Colonic mucosa (tissue), 4 donors: ENCODE results near the gene CLIC1. TPM values are rescaled to one million over a fixed set of nuclear protein-coding genes. Genes with fewer than 3 reads are reported as not detected.

Experiments
- DNase-seq: peaks from one replicate; pipeline ENCODE4 v3.0.0-alpha.2; 2020
- H3K27ac ChIP-seq: fragments of 200-600 bp; one replicate; pipeline ENCODE4 v1.8.0; 2021
- H3K27me3 ChIP-seq: fragments of 200-600 bp; one replicate; pipeline ENCODE4 v1.8.0; 2021
- H3K36me3 ChIP-seq: fragments of 200-600 bp; one replicate; pipeline ENCODE4 v1.8.0; 2021
- H3K4me1 ChIP-seq: fragments of 200-600 bp; one replicate; pipeline ENCODE4 v1.8.0; 2021; ENCODE audit warnings: mild to moderate bottlenecking
- H3K4me3 ChIP-seq: fragments of 200-600 bp; one replicate; pipeline ENCODE4 v1.8.0; 2021
- H3K9ac ChIP-seq, 2 donors: one replicate each; pipeline ENCODE4 v1.7.0; 2013; ENCODE audit warnings: control low read depth in 2 of 2, low read depth in 2 of 2, low read length in 2 of 2
- H3K9me3 ChIP-seq: fragments of 200-600 bp; one replicate; pipeline ENCODE4 v1.8.0; 2021
- intact Hi-C: fragments of 100-400 bp; cut with DNase I; formaldehyde crosslinking; loops from one replicate; pipeline ENCODE4 v1.14.1; 2022
- total RNA-seq, 2 donors: library from RNA; stranded (reverse); fragmentation: NEBNext Ultra II Directional in 1 of 2; extraction: Animal tissue kit (Norgen Biotek cat#: 25700) in 1 of 2; gene quantifications; one replicate each; pipeline ENCODE4 v1.2.1, GENCODE V29; 2021
- TF ChIP-seq, protein P1 (sequence below): fragments of 200-600 bp; IDR thresholded peaks from one replicate; pipeline ENCODE4 v1.8.0; 2022; ENCODE audit warnings: antibody characterized with exemption, mild to moderate bottlenecking
- donor health status: healthy.
- donor health status: DM: no; HTN: no; CAD: no.
- donor health status: DM: no; HTN: no; CAD: no.

Gene CLIC1
- total RNA-seq, 2 donors from 2014 or later = 622 to 646 TPM

DNA sequence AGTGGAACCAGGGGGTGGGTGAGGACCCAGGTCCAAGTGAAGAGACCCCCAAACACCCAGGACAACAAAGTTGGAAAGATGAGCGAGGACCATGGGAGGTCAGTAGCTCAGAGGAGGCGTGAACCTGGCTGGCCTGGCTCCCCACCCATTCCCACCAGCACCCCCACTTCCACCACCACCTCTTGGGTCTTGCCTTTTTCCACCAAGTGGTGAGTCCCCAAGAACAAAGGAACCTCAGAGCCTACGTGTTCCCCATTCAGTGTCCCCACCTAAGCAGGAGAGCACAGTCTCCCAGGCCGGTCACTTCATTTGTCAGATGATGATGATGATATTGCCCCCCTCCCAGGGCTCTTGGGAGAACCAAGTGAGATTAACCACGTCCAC lies 41.3 kb upstream of the CLIC1 start:
- H3K27ac ChIP-seq = peak overlapping the region; percentile 61
- H3K9ac ChIP-seq = peak overlapping the region in 1 of 2 donors; percentile 84
- no peaks in the 10 kb centered on the region for H3K27me3 ChIP-seq
- no peaks in the 10 kb centered on the region for H3K9me3 ChIP-seq
- intact Hi-C loops = no loop called here
- TF ChIP-seq, protein P1, sequence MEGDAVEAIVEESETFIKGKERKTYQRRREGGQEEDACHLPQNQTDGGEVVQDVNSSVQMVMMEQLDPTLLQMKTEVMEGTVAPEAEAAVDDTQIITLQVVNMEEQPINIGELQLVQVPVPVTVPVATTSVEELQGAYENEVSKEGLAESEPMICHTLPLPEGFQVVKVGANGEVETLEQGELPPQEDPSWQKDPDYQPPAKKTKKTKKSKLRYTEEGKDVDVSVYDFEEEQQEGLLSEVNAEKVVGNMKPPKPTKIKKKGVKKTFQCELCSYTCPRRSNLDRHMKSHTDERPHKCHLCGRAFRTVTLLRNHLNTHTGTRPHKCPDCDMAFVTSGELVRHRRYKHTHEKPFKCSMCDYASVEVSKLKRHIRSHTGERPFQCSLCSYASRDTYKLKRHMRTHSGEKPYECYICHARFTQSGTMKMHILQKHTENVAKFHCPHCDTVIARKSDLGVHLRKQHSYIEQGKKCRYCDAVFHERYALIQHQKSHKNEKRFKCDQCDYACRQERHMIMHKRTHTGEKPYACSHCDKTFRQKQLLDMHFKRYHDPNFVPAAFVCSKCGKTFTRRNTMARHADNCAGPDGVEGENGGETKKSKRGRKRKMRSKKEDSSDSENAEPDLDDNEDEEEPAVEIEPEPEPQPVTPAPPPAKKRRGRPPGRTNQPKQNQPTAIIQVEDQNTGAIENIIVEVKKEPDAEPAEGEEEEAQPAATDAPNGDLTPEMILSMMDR = no peak
- H3K4me1 ChIP-seq = peaks cover 4% of the 10 kb centered on the region
- no peak overlapping the region for H3K4me3 ChIP-seq
- no peaks in the 10 kb centered on the region for H3K36me3 ChIP-seq
- DNase-seq = no peak

DNA sequence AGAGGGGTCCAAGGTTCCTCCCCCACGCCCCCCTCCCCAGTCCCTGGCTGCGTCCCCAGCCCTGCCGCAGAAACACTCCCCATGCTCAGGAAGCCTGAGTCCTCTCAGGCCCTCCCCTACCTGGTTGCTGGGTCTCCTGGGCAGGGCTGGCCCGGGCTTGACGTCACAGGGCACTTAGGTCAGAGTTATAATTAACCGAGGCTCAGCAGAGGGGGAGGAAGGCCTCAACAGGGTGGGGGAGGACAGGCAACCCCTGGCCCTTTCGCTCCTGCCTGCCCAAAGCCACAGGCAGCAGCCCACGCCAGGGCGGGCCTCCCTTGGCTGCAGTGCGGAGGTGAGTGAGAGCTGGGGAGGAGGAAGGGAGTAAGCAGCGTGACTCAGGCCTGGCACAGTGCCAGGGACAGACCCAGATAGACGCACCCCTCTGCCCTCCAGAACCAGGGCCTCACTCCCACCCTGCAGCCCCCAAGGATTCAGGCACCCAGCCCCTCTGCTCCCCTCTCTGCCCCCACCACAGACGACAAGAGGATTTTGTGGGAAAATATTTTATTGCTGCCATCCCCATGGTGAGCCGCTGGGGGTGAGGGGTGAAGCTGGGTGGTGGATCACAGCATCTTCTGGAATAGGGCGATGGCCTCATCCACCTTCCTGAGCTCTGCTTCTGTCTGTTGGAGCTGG lies 40.8 kb upstream of the CLIC1 start, which contains the start of gene VWA7:
Gene VWA7, minus strand, starts transcription at position 340 of the 678 bp plus-strand sequence. CDS start 549 bp downstream, outside the sequence.
- H3K4me3 ChIP-seq = no peak within 1 kb of the TSS
- TF ChIP-seq, protein P1 = no peak
- no peaks in the 10 kb centered on the region for H3K9me3 ChIP-seq
- DNase-seq = peak; percentile 80
- H3K4me1 ChIP-seq = peaks cover 4% of the 10 kb centered on the region
- H3K36me3 ChIP-seq = no peaks in the 10 kb centered on the region
- peak within 1 kb of the TSS; percentile 61 for H3K27ac ChIP-seq
- no peaks in the 10 kb centered on the region for H3K27me3 ChIP-seq
- intact Hi-C loops = no loop called here
- peak within 1 kb of the TSS; percentile 9 to 84 for H3K9ac ChIP-seq

DNA sequence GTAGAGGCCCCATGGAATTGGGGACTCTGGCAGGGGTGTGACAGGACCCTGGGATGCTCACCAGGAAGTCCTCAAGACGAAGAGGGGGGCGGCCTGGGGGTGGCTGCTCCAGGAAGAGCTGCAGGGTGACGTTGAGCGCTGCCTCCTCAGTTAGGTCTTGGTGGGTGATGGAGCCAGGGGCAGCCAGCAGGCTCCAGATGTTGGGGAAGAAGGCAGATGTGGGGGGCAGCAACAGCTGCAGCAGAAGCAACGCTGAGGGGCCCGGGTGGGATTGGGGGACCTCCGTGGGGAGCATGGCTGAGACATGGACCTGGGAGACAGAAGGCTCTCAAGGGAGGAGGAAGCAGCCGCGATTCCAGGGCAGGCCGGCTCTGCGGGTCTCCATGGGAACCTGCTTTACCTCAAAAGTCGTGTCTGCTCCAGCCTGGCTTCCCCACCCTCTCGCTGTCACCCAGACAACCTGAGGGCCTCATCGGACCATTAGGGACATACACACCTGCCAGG lies 40.2 kb upstream of the CLIC1 start:
- no peak overlapping the region for H3K4me3 ChIP-seq
- peaks cover 4% of the 10 kb centered on the region for H3K4me1 ChIP-seq
- no peaks in the 10 kb centered on the region for H3K9me3 ChIP-seq
- TF ChIP-seq, protein P1 = no peak
- H3K9ac ChIP-seq = peak overlapping the region; percentile 9 to 84
- H3K27ac ChIP-seq = peak overlapping the region; percentile 61
- intact Hi-C loops = no loop called here
- DNase-seq = peak; percentile 52
- H3K36me3 ChIP-seq = no peaks in the 10 kb centered on the region
- no peaks in the 10 kb centered on the region for H3K27me3 ChIP-seq

DNA sequence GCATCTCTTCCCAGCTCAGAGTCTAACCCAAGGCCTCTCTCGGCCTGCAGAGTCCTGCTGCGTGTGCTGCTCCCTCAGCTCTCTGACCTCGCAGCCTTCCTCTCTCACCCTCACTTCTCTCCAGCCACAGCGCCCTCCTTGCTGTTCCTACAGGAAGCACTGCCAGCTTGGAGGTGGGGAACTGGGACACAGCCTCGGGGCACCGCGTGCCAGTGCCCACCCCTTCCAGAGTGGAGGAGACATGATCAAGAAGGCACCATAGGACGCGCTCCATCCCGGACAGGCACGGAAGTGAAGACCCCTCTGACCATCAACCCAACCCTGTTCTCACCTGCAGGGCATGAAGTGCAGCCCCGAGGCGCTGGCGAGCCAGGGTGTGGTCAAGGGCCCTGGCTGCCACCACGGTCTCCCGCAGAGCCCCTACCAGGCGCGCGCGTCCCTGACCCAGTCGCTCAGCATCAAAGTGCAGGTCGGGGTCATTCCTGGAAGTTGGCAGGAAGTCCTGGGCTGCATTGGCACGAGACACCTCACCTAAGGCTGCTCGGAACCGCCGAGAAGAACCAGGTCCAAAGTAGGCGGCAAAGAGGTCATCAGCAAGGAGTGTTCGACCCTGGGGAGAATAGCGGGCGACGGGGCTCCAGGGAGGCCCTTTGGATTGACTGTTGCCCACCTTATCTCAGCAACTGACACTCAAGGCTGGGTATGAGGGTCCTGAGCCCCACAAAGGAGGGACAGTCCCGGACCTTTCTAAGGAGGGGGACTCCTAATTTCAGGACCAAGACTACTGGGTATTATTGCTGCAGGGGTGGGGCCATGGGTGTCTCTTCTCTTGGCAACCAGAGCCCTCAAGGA lies 39.5 kb upstream of the CLIC1 start:
- Histone ChIP-seq H3K27me3 (no peaks in the 10 kb centered on the region), H3K4me1 (peaks cover 4% of the 10 kb centered on the region), H3K36me3 (no peaks in the 10 kb centered on the region), H3K9me3 (no peaks in the 10 kb centered on the region), H3K4me3 (no peak overlapping the region), H3K27ac (peak overlapping the region; percentile 33), H3K9ac (peak overlapping the region in 1 of 2 donors; percentile 84)
- TF ChIP-seq, protein P1 = no peak
- no peak for DNase-seq
- intact Hi-C loops = no loop called here

DNA sequence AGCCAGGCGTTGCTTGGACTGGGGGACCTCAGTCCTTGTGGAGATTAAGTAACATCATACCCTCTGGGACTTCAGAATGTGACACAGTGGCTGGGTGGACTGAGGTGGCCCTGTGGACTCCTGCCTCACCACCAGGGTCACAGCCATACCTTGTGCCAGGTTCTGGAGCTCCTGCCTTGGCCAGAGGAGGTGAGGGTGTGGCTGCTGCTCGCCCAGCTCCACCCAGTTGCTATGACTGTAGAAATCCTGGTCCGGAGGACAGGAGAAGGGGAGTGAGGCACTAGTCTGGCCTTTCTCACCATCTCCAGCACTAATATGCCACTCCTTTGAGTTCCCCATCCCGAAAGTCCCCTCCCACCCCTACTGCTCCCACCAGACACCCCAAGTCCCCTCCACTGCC lies 38.9 kb upstream of the CLIC1 start:
- Histone ChIP-seq H3K27me3 (no peaks in the 10 kb centered on the region), H3K9ac (peak overlapping the region; percentile 45 to 51), H3K4me1 (peaks cover 4% of the 10 kb centered on the region), H3K36me3 (no peaks in the 10 kb centered on the region), H3K27ac (peak overlapping the region; percentile 33), H3K4me3 (no peak overlapping the region), H3K9me3 (no peaks in the 10 kb centered on the region)
- DNase-seq = peak; percentile 80
- TF ChIP-seq, protein P1 = no peak
- intact Hi-C loops = no loop called here
